Duodenal mucosa (tissue), 2 donors: ENCODE results near the gene IL1R1.

Source experiments
- H3K27ac ChIP-seq: one replicate; pipeline ENCODE4 v1.7.0; 2013; ENCODE audit warnings: low read depth, low read length
- H3K27me3 ChIP-seq, 2 donors: one replicate each; pipeline ENCODE4 v1.7.0; 2013; ENCODE audit warnings: low read length in 2 of 2, control low read depth in 1 of 2; ENCODE audit not compliant: insufficient read depth in 2 of 2, control insufficient read depth in 1 of 2
- H3K36me3 ChIP-seq, 2 donors: one replicate each; pipeline ENCODE4 v1.7.0; 2013; ENCODE audit warnings: low read length in 2 of 2, control low read depth in 1 of 2; ENCODE audit not compliant: insufficient read depth in 2 of 2, control insufficient read depth in 1 of 2
- H3K4me1 ChIP-seq, 2 donors: one replicate each; pipeline ENCODE4 v1.7.0; 2013; ENCODE audit warnings: low read length in 2 of 2, control low read depth in 1 of 2; ENCODE audit not compliant: insufficient read depth in 2 of 2, control insufficient read depth in 1 of 2
- H3K4me3 ChIP-seq, 2 donors: one replicate each; pipeline ENCODE4 v1.7.0; 2013; ENCODE audit warnings: low read length in 2 of 2, low read depth in 1 of 2
- H3K9ac ChIP-seq, 2 donors: one replicate each; pipeline ENCODE4 v1.7.0; 2013; ENCODE audit warnings: low read length in 2 of 2, low read depth in 1 of 2
- H3K9me3 ChIP-seq, 2 donors: one replicate each; pipeline ENCODE4 v1.7.0; 2013; ENCODE audit warnings: low read length in 2 of 2, control low read depth in 1 of 2; ENCODE audit not compliant: control insufficient read depth in 1 of 2

Gene IL1R1

DNA sequence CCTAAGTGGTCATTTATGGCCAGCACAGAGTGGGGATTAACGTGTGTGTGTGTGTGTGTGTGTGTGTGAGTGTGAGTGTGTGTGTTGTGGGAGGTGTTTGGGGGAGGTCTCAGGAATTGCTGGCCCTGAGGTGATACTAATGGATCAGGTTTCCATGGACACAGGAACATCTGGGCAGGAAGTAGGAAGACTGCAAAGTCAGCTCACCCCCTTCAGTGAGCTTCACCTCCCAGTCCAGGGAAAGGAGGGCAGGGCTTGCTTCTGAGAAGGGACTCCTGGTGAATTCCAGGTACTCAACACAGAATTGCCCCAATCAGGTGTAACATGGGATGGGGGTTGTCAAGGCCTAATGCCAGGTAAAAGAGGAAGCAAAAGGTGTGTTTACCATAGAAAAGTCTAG is 30.3 kb upstream of the IL1R1 start:
- H3K4me1 ChIP-seq, result peaks cover 0 to 3% of the 10 kb centered on the region in 2 donors
- H3K9ac ChIP-seq, result no peak overlapping the region
- H3K27ac ChIP-seq, result no peak overlapping the region
- H3K36me3 ChIP-seq, result no peaks in the 10 kb centered on the region
- no peaks in the 10 kb centered on the region for H3K9me3 ChIP-seq
- no peaks in the 10 kb centered on the region for H3K27me3 ChIP-seq
- H3K4me3 ChIP-seq, result no peak overlapping the region

DNA sequence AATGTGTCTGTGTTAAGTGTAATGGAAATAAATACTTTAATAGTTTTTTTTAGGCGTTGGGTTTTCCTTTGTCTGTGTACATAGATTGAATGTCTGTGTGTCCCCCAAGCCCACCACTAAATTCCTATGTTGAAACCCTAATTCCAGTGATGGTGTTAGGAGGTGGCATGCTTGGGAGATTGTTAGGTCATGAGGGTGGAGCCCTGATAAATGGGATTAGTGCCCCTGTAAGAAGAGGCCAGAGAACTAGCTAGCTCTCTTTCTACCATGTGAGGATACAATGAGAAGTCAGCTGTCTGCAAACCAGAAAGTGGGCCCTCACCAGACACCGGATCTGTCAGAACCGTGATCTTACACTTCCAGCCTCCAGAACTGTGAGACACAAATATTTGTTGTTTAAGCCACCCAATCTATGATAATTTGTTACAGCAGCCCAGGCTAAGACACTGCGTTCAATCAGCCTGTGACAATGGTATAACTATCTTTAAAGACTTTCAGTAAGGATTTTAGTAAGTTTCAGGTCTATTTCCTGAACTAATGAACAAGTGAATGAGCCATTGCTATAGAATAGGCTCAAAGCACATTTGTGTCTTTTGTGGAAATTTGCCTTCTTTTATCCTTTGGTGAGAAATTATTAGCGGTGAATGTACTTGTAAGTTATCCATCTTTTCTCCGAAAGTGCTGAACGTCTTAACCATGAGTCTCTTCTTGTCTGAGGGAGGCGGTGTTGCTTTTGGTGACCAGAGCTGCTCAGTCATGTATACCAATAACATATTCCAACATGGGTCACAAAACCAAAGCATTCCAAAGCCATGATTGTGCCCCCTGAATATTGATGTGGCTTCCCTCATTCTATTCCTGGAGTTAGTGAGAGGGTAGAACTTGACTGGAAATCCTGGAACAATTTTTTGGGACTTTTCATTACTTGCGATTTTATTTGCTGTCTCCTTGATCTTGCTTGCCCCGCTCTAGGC is 29.6 kb upstream of the IL1R1 start:
- no peaks in the 10 kb centered on the region for H3K36me3 ChIP-seq
- H3K9ac ChIP-seq, result no peak overlapping the region
- H3K4me1 ChIP-seq, result peaks cover 0 to 3% of the 10 kb centered on the region in 2 donors
- no peaks in the 10 kb centered on the region for H3K9me3 ChIP-seq
- no peak overlapping the region for H3K27ac ChIP-seq
- no peak overlapping the region for H3K4me3 ChIP-seq
- no peaks in the 10 kb centered on the region for H3K27me3 ChIP-seq

GRCh38 chr2:102114290-102114721 is 28.2 kb upstream of the IL1R1 start:
- no peak overlapping the region for H3K4me3 ChIP-seq
- peaks cover 0 to 3% of the 10 kb centered on the region in 2 donors for H3K4me1 ChIP-seq
- H3K27ac ChIP-seq, result no peak overlapping the region
- no peak overlapping the region for H3K9ac ChIP-seq
- no peaks in the 10 kb centered on the region for H3K9me3 ChIP-seq
- H3K27me3 ChIP-seq, result no peaks in the 10 kb centered on the region
- H3K36me3 ChIP-seq, result no peaks in the 10 kb centered on the region

DNA sequence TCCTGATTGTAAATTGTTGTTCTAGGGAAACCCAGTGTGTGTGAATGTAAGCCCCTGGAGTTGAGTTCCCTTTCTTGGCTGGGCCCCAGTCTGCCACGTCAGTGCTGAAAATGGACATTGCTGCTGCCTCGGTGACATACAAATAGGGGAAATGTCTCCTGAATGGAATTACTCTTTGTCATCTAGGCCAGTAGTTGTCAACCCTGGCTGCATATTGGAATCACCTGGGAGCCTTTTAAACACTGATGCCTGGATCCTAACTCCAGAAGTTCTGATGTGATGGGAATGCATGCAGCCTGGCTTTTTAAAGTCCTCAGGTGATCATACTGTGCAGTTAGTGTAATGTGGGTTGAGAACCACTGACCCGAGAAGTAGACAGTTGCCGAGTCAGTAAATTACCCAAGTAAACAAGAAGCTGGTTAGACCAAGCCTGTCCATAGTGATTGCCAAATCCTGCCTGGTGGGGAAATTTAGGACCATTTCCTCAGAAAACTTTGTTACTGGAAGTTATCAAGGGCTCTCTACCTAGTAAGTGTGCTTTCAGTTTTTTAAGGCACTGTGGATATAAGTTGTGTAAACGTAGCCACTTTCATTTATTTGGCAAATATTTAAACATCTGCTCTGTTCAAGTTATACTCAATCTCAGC is 27.6 kb upstream of the IL1R1 start:
- Histone ChIP-seq H3K27me3 (no peaks in the 10 kb centered on the region), H3K9me3 (no peaks in the 10 kb centered on the region), H3K36me3 (no peaks in the 10 kb centered on the region), H3K4me1 (peaks cover 0 to 3% of the 10 kb centered on the region in 2 donors), H3K9ac (no peak overlapping the region), H3K4me3 (no peak overlapping the region), H3K27ac (peak overlapping the region; percentile 0)

- H3K9me3 ChIP-seq, result no peaks in the 10 kb centered on the region
- no peak overlapping the region for H3K9ac ChIP-seq
- no peaks in the 10 kb centered on the region for H3K36me3 ChIP-seq
- peaks cover 0 to 3% of the 10 kb centered on the region in 2 donors for H3K4me1 ChIP-seq
- H3K27ac ChIP-seq, result no peak overlapping the region
- no peaks in the 10 kb centered on the region for H3K27me3 ChIP-seq
- H3K4me3 ChIP-seq, result no peak overlapping the region
Measured at GRCh38 chr2:102116630-102117471, 25.7 kb upstream of the IL1R1 start.

DNA sequence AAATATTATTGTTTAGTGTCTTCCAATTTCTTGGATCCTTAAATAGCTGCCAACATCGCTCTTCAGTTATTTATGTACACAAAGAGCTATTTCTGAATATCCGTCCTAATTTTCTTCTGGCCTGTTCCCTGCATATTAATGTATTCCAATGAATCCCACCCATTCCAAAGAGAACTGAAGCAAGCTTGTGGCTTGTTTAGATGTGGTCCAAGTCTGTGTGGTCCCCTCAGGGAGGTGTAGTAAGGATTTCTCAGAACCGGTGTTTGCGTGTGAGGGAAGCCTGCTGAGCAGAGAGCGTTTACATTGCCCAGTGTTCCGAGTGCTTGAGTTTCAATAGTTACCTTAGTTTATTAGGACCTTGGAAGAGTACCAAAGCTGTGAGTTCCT is 25.1 kb upstream of the IL1R1 start:
- no peak overlapping the region for H3K27ac ChIP-seq
- no peak overlapping the region for H3K4me3 ChIP-seq
- H3K27me3 ChIP-seq, result no peaks in the 10 kb centered on the region
- no peak overlapping the region for H3K9ac ChIP-seq
- H3K9me3 ChIP-seq, result no peaks in the 10 kb centered on the region
- no peaks in the 10 kb centered on the region for H3K36me3 ChIP-seq
- H3K4me1 ChIP-seq, result peaks cover 0 to 3% of the 10 kb centered on the region in 2 donors

DNA sequence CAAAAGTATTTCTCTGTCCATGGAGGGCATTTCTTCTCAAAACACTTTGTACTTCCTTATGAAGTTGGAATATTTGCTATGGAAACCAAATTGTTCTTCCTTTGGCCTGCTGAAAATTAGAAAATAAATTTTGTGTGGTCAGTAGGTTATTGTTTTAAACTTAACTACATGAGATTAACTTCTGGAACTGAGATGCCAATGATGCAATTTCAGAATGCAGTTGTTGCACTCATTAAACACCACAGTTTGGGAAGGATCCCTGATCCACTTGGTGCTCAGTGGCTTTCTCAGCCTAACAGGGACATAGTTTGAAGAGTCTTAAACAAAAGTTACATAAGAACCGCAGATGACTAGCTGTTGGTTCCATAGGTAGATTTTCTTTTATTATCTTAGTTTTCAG is 23.3 kb upstream of the IL1R1 start:
- Histone ChIP-seq H3K4me3 (no peak overlapping the region), H3K27me3 (no peaks in the 10 kb centered on the region), H3K4me1 (peaks cover 0 to 3% of the 10 kb centered on the region in 2 donors), H3K27ac (no peak overlapping the region), H3K36me3 (no peaks in the 10 kb centered on the region), H3K9me3 (no peaks in the 10 kb centered on the region), H3K9ac (no peak overlapping the region)

- Histone ChIP-seq H3K9me3 (no peaks in the 10 kb centered on the region), H3K9ac (no peak overlapping the region), H3K4me1 (peaks cover 0 to 3% of the 10 kb centered on the region in 2 donors), H3K27me3 (no peaks in the 10 kb centered on the region), H3K36me3 (no peaks in the 10 kb centered on the region), H3K27ac (no peak overlapping the region), H3K4me3 (no peak overlapping the region)
Measured at GRCh38 chr2:102120261-102120660, 22.3 kb upstream of the IL1R1 start.

- no peaks in the 10 kb centered on the region for H3K9me3 ChIP-seq
- no peak overlapping the region for H3K27ac ChIP-seq
- no peak overlapping the region for H3K9ac ChIP-seq
- no peaks in the 10 kb centered on the region for H3K36me3 ChIP-seq
- H3K4me3 ChIP-seq, result no peak overlapping the region
- H3K4me1 ChIP-seq, result peaks cover 0 to 2% of the 10 kb centered on the region in 2 donors
- H3K27me3 ChIP-seq, result no peaks in the 10 kb centered on the region
Measured at GRCh38 chr2:102120701-102121159, 21.8 kb upstream of the IL1R1 start.
